Right lobe of liver (tissue), 4 donors: ENCODE measurements around the gene NEUROD1.

ENCODE experiments used
- CTCF ChIP-seq, 4 donors: fragments of 200-600 bp in 3 of 4; fragments of 450-650 bp in 1 of 4; IDR thresholded peaks; one replicate each; pipeline versions ENCODE4 v1.5.1 to v1.8.0; 2016 to 2022; ENCODE audit warnings: antibody characterized with exemption in 4 of 4, mild to moderate bottlenecking in 2 of 4
- POLR2A ChIP-seq: fragments of 450-650 bp; IDR thresholded peaks from one replicate; pipeline ENCODE4 v1.6.1; 2017; ENCODE audit warnings: antibody characterized with exemption, mild to moderate bottlenecking
- donor health status: DM: no; HTN: no; CAD: no.
- donor health status: DM: no; HTN: no; CAD: no.
- donor health status: DM: no; HTN: yes; CAD: no.

GRCh38 chr2:181658444-181658843 is 21.9 kb downstream of the NEUROD1 start:
- no peak for TF ChIP-seq CTCF (IDR thresholded peaks at IDR 0.05)
- no peak for TF ChIP-seq POLR2A
